Ishikawa (cell line): ENCODE results near the gene CCR6.

Experiments used
- CEBPB ChIP-seq: IDR thresholded peaks from 2 replicates; pipeline ENCODE4 v1.6.1; 2012
- CREB1 ChIP-seq: IDR thresholded peaks from 2 replicates; pipeline ENCODE4 v1.6.1; 2012; ENCODE audit warnings: low read depth
- EGR1 ChIP-seq: IDR thresholded peaks from 2 replicates; pipeline ENCODE4 v1.6.1; 2012
- FOXM1 ChIP-seq: IDR thresholded peaks from 2 replicates; pipeline ENCODE4 v1.6.1; 2012; ENCODE audit warnings: low read depth, borderline replicate concordance
- RAD21 ChIP-seq: IDR thresholded peaks from 2 replicates; pipeline ENCODE4 v1.6.1; 2012; ENCODE audit warnings: low read depth
- REST ChIP-seq: IDR thresholded peaks from 2 replicates; pipeline ENCODE4 v1.6.1; 2012; ENCODE audit warnings: low read depth, mild to moderate bottlenecking
- TAF1 ChIP-seq: IDR thresholded peaks from 2 replicates; pipeline ENCODE4 v1.6.1; 2012; ENCODE audit warnings: low read depth, mild to moderate bottlenecking
- TCF12 ChIP-seq: IDR thresholded peaks from 2 replicates; pipeline ENCODE4 v1.6.1; 2012; ENCODE audit warnings: low read depth
- YY1 ChIP-seq: IDR thresholded peaks from 2 replicates; pipeline ENCODE4 v1.6.1; 2012; ENCODE audit warnings: low read depth
- TF ChIP-seq, protein P1 (sequence below): IDR thresholded peaks from 2 replicates; pipeline ENCODE4 v1.6.1; 2012

DNA sequence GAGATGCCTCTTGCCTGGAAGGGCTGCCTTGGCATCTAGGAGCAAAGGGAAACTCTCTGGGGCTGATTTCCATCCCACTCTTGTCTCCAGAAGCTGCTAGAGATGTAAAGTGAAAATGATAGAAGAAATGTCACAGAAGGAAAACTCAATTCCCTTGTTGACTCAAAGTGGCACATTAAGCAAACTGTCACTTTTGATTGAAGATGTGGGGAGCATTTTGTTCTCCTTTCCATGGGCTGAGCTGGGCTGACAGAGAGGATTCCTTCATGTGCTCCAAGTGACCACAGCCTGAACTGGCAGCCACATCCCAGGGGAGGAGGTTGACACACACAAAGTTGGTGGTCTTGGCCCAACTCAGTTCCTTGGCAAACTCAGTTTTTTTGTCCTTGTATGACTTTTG, 25.1 kb downstream of the CCR6 start:
- TF ChIP-seq RAD21 (no peak), YY1 (no peak), TAF1 (no peak), REST (no peak), TCF12 (no peak), CEBPB (no peak), EGR1 (no peak), FOXM1 (no peak), CREB1 (no peak)
- TF ChIP-seq, protein P1, sequence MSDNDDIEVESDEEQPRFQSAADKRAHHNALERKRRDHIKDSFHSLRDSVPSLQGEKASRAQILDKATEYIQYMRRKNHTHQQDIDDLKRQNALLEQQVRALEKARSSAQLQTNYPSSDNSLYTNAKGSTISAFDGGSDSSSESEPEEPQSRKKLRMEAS = no peak
